ENCODE results near the gene RHOBTB3.

RHOBTB3 gene

DNA sequence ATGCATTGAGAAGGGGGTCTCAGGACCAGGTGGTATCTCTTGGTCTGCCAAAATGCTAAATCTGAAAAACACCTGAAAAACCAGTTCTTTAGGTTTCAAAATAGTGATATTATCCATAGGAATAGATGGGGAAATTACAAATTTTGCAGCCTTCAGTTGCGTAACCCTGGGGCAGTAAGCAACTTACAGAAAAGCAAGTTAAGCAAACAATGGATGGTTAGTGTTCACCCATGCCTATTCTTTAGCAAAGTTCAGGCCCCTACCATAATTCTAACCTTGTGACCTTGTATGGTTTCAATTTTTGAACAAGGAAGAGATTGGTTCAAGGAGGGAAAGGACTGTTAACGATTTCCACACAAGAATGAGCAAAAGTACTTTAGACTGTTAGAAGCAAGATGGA, 66.9 kb downstream of the RHOBTB3 start:
- H3K4me3 ChIP-seq (ENCODE audit: low read depth, low read length), result no peak overlapping the region
- no peak for TF ChIP-seq POLR2A (IDR thresholded peaks at IDR 0.05; ENCODE audit: extremely low read depth, insufficient read length)
- no peak for TF ChIP-seq MYC (IDR thresholded peaks at IDR 0.05; ENCODE audit: low read depth, low read length)
- TF ChIP-seq, protein P1, sequence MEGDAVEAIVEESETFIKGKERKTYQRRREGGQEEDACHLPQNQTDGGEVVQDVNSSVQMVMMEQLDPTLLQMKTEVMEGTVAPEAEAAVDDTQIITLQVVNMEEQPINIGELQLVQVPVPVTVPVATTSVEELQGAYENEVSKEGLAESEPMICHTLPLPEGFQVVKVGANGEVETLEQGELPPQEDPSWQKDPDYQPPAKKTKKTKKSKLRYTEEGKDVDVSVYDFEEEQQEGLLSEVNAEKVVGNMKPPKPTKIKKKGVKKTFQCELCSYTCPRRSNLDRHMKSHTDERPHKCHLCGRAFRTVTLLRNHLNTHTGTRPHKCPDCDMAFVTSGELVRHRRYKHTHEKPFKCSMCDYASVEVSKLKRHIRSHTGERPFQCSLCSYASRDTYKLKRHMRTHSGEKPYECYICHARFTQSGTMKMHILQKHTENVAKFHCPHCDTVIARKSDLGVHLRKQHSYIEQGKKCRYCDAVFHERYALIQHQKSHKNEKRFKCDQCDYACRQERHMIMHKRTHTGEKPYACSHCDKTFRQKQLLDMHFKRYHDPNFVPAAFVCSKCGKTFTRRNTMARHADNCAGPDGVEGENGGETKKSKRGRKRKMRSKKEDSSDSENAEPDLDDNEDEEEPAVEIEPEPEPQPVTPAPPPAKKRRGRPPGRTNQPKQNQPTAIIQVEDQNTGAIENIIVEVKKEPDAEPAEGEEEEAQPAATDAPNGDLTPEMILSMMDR (IDR thresholded peaks at IDR 0.05; ENCODE audit: low read depth, low read length), result no peak
- TF ChIP-seq, protein P2, sequence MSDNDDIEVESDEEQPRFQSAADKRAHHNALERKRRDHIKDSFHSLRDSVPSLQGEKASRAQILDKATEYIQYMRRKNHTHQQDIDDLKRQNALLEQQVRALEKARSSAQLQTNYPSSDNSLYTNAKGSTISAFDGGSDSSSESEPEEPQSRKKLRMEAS (IDR thresholded peaks at IDR 0.05; ENCODE audit: low read depth, low read length), result no peak
- peak; percentile 36 for DNase-seq (ENCODE audit: low read depth)

DNA sequence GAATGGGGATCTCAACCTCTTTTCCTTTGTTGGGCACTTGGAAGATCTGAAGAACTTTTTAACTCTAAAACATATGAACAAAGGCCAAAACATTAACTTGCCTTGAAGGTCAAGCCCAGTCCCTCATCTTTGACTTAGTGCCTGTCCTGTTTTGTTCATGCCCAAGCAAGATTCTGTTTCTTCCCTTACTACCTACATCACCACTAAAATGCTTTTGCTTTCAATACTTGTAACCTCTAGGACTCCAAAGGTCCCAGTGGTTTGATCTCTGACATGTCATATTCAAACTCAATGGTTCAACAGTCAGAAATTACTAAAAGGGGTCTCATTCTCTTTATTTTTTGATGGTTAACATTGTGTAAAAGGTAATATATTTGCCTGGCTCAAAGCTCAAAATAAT, 67.4 kb downstream of the RHOBTB3 start:
- no peak overlapping the region for H3K4me3 ChIP-seq (ENCODE audit: low read depth, low read length)
- TF ChIP-seq POLR2A (IDR thresholded peaks at IDR 0.05; ENCODE audit: extremely low read depth, insufficient read length) (no peak), MYC (IDR thresholded peaks at IDR 0.05; ENCODE audit: low read depth, low read length) (no peak)
- TF ChIP-seq, protein P2 (IDR thresholded peaks at IDR 0.05; ENCODE audit: low read depth, low read length), result no peak
- TF ChIP-seq, protein P1 (IDR thresholded peaks at IDR 0.05; ENCODE audit: low read depth, low read length), result no peak
- DNase-seq (ENCODE audit: low read depth), result no peak

DNA sequence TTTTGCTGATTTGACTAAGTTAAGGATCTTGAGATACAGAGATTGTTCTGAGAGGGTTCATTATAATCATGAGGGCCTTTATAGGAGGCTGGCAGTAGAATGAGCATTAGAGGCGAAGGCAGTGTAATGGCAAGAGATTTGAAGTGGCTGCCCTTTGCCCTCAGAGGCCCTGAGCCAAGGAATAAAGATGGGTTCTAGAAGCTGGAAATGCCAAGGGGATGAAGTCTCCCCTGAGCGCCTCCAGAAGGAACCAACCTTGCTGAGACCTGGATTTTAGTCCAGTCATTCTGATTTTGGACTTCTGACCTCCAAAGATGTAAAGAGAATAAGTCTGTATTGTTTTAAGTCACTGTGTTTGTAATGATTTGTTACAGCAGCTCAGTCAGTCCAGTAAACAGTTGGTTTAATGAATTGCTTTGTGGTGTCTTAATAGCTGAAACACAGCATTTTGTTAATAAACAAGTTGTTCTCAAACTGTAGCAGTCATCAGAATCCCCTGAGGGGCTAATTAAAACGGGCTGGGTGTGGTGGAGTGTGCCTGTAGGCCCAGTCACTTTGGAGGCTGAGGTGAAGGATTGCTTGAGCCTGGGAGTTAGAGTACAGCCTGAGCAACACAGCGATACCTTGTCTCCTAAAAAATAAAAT, 68.2 kb downstream of the RHOBTB3 start:
- no peak overlapping the region for H3K4me3 ChIP-seq (ENCODE audit: low read depth, low read length)
- no peak for DNase-seq (ENCODE audit: low read depth)
- TF ChIP-seq, protein P2 (IDR thresholded peaks at IDR 0.05; ENCODE audit: low read depth, low read length), result no peak

DNA sequence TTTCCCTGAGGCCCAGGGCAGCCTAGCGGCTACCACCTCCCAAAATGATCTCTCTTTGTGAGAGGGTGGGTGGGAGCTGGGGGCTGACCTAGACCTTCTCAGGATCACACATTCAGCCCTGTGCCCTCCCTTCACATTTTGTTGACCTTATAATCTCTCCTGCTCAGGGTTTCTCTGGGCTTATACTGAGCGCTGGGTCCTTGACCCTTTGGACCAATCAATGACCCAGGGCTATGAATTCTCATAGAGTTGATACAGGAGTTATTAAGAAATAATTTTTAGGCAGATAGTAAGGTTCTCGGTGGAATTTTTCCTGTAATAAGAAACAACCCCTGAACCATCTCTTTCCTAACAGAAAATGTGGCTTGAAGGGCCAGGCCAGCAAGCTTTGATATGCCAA, 69.4 kb downstream of the RHOBTB3 start:
- H3K4me3 ChIP-seq (ENCODE audit: low read depth, low read length), result no peak overlapping the region
- no peak for DNase-seq (ENCODE audit: low read depth)

DNA sequence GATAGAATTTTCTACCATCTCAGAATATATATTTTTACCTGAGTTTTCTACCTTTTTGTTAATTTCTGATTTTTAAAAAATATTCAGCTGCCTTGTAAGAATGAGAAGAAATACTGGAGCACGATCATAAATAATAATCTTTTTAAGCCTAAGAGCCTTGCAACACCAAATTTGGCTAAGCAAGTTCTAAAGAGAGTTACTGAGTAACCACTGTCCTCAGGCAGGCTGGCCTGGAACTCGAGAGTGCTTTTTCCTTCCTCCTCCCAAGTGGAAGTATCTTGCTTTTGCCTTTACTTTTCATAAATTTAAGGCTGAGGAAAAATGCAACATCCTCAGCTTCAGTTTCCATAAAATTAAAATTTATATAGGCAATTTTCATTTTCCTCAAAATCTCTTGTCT, 70.4 kb downstream of the RHOBTB3 start:
- TF ChIP-seq, protein P1 (IDR thresholded peaks at IDR 0.05; ENCODE audit: low read depth, low read length), result no peak
- TF ChIP-seq POLR2A (IDR thresholded peaks at IDR 0.05; ENCODE audit: extremely low read depth, insufficient read length) (no peak), MYC (IDR thresholded peaks at IDR 0.05; ENCODE audit: low read depth, low read length) (no peak)
- TF ChIP-seq, protein P2 (IDR thresholded peaks at IDR 0.05; ENCODE audit: low read depth, low read length), result no peak
- no peak overlapping the region for H3K4me3 ChIP-seq (ENCODE audit: low read depth, low read length)
- no peak for DNase-seq (ENCODE audit: low read depth)

More for the DNA sequence above, 69.4 kb downstream of the RHOBTB3 start:
- TF ChIP-seq, protein P2 (IDR thresholded peaks at IDR 0.05; ENCODE audit: low read depth, low read length), result no peak
- TF ChIP-seq, protein P1 (IDR thresholded peaks at IDR 0.05; ENCODE audit: low read depth, low read length), result no peak
- no peak for TF ChIP-seq MYC (IDR thresholded peaks at IDR 0.05; ENCODE audit: low read depth, low read length)
- no peak for TF ChIP-seq POLR2A (IDR thresholded peaks at IDR 0.05; ENCODE audit: extremely low read depth, insufficient read length)

DNA sequence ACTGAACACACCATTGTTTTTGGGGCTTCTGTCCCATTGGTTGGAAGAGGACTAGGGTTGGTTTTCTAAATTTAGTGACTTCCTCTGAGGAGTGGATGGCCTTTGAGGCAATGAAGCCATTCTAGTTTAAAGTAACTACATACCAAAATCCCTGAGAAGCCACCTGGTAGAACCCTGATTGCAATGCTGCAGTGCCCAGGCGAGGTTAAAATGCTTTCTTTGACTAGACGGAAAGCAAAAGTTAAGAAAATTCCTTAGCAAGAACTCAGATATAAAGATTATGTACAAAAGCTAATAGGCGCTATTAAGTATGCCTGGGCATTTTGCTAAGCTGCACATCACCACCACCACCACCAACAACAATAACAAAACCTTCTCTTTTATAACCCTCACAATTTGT, 70.8 kb downstream of the RHOBTB3 start:
- TF ChIP-seq, protein P2 (IDR thresholded peaks at IDR 0.05; ENCODE audit: low read depth, low read length), result no peak
- no peak for TF ChIP-seq POLR2A (IDR thresholded peaks at IDR 0.05; ENCODE audit: extremely low read depth, insufficient read length)
- TF ChIP-seq, protein P1 (IDR thresholded peaks at IDR 0.05; ENCODE audit: low read depth, low read length), result no peak
- no peak overlapping the region for H3K4me3 ChIP-seq (ENCODE audit: low read depth, low read length)
- DNase-seq (ENCODE audit: low read depth), result no peak

Measured in NB4 (cell line).